NCI-H128 (cell line): ENCODE measurements around the gene GPD2.

Experiments
- DNase-seq: peaks from one replicate; lab custom pipeline; 2025; ENCODE audit not compliant: unreplicated experiment; lab: John Stamatoyannopoulos, UW

GPD2 gene

GRCh38 chr2:156435718-156436496 lies at the start of gene GPD2:
Gene GPD2, plus strand, starts transcription at chr2:156436379. Its CDS starts 39,727 bp downstream, at chr2:156476106.
- peak; percentile 32 for DNase-seq

GRCh38 chr2:156394033-156394741 lies 42.0 kb upstream of the GPD2 start:
- no peak for DNase-seq

GRCh38 chr2:156396126-156396525 lies 40.1 kb upstream of the GPD2 start:
- no peak for DNase-seq

- no peak for DNase-seq
Measured at GRCh38 chr2:156397229-156397628, 39.0 kb upstream of the GPD2 start.

GRCh38 chr2:156398176-156398575 lies 38.0 kb upstream of the GPD2 start:
- DNase-seq: no peak

GRCh38 chr2:156399224-156399949 lies 36.8 kb upstream of the GPD2 start:
- no peak for DNase-seq

GRCh38 chr2:156399950-156400705 lies 36.1 kb upstream of the GPD2 start:
- DNase-seq: no peak

- no peak for DNase-seq
Measured at GRCh38 chr2:156400706-156401678, 35.2 kb upstream of the GPD2 start.

GRCh38 chr2:156401861-156402260 lies 34.3 kb upstream of the GPD2 start:
- DNase-seq: no peak

- DNase-seq: no peak
Measured at GRCh38 chr2:156405586-156405985, 30.6 kb upstream of the GPD2 start.

- no peak for DNase-seq
Measured at GRCh38 chr2:156411835-156412234, 24.3 kb upstream of the GPD2 start.

GRCh38 chr2:156421851-156422250 lies 14.3 kb upstream of the GPD2 start:
- no peak for DNase-seq

GRCh38 chr2:156423674-156424282 lies 12.4 kb upstream of the GPD2 start:
- DNase-seq: no peak

GRCh38 chr2:156427074-156427473 lies 9.1 kb upstream of the GPD2 start:
- DNase-seq: no peak

- DNase-seq: no peak
Measured at GRCh38 chr2:156429211-156429610, 7.0 kb upstream of the GPD2 start.

GRCh38 chr2:156430236-156430979 lies 5.8 kb upstream of the GPD2 start:
- DNase-seq: no peak

GRCh38 chr2:156430980-156431358 lies 5.2 kb upstream of the GPD2 start:
- DNase-seq: no peak

GRCh38 chr2:156434461-156435291 lies 1.5 kb upstream of the GPD2 start:
- no peak for DNase-seq
